Panc1 (cell line): Measurements from ENCODE around the gene FAM72A. TPM values are rescaled to one million over a fixed set of nuclear protein-coding genes. Genes with fewer than 3 reads are reported as not detected.

ENCODE experiments used
- ATAC-seq: fragments of 200-7000 bp; cut with Tn5 transposase; 2 replicates; pipeline ENCODE4 v1.9.1; 2020; ENCODE audit warnings: mild to moderate bottlenecking, moderate library complexity
- BruUV-seq: library from RNA; stranded (reverse); fragments of 400-500 nt; replicated peaks from 2 replicates; lab custom pipeline; 2021; lab: Mats Ljungman, UMichigan
- CTCF ChIA-PET: fragments of 300-600 bp; sonication (Branson Sonifier 250); formaldehyde crosslinking; loops from one replicate; lab custom pipeline; 2022; ENCODE audit warnings: antibody characterized with exemption; lab: Charles Lee
- POLR2A ChIA-PET: fragments of 300-600 bp; sonication (Branson Sonifier 250); formaldehyde crosslinking; loops from one replicate; lab custom pipeline; 2022; ENCODE audit warnings: antibody characterized with exemption; lab: Charles Lee
- DNase-seq: peaks from one replicate; pipeline ENCODE4 v3.0.0-alpha.2; 2010; ENCODE audit warnings: low read depth, low spot score
- H3K27ac ChIP-seq: 2 replicates; pipeline ENCODE4 v1.5.1; 2011; ENCODE audit warnings: mild to moderate bottlenecking, low read length, inconsistent platforms
- H3K27me3 ChIP-seq: fragments of 200-500 bp; sonication (Bioruptor generic); 2 replicates; pipeline ENCODE4 v1.6.0; 2014; ENCODE audit warnings: low read length, inconsistent platforms; ENCODE audit not compliant: control insufficient read depth, insufficient read depth
- H3K36me3 ChIP-seq: fragments of 200-500 bp; sonication (Bioruptor generic); 2 replicates; pipeline ENCODE4 v1.5.1; 2014; ENCODE audit warnings: inconsistent platforms, mild to moderate bottlenecking, low read length, moderate library complexity; ENCODE audit not compliant: control insufficient read depth, insufficient read depth
- H3K4me1 ChIP-seq: 2 replicates; pipeline ENCODE4 v1.5.1; 2011; ENCODE audit warnings: inconsistent platforms, mild to moderate bottlenecking, low read length, moderate library complexity; ENCODE audit not compliant: control insufficient read depth, insufficient read depth
- H3K4me3 ChIP-seq, 2 experiments: 2 replicates each; pipeline ENCODE4 v1.5.1; 2011 to 2012; ENCODE audit warnings: low read depth in 2 of 2, low read length in 2 of 2, mild to moderate bottlenecking in 2 of 2, inconsistent platforms in 1 of 2, moderate library complexity in 1 of 2
- H3K9me3 ChIP-seq: fragments of 200-500 bp; sonication (Bioruptor generic); 2 replicates; pipeline ENCODE4 v1.5.1; 2014; ENCODE audit warnings: low read depth, mild to moderate bottlenecking, inconsistent platforms, low read length, moderate library complexity; ENCODE audit not compliant: control insufficient read depth, insufficient read depth
- POLR2AphosphoS5 ChIP-seq: IDR thresholded peaks from 2 replicates; pipeline ENCODE4 v1.6.1; 2012; ENCODE audit warnings: mild to moderate bottlenecking, low read depth, low read length, moderate library complexity
- SIN3A ChIP-seq: IDR thresholded peaks from 2 replicates; pipeline ENCODE4 v1.6.1; 2012; ENCODE audit warnings: low read depth, mild to moderate bottlenecking, low read length, moderate library complexity, borderline replicate concordance; ENCODE audit not compliant: insufficient read depth
- TCF7L2 ChIP-seq: IDR thresholded peaks from 2 replicates; pipeline ENCODE4 v1.6.1; 2011; ENCODE audit warnings: mild to moderate bottlenecking, low read depth, low read length, inconsistent platforms
- in situ Hi-C: cut with HindIII; loops from 2 replicates; pipeline ENCODE4 v1.10.0; 2016; ENCODE audit warnings: low sequenced_read_pairs, low pct_unique_long_range_greater_than_20kb
- intact Hi-C: fragments of 100-400 bp; cut with micrococcal nuclease; formaldehyde crosslinking; loops from one replicate; pipeline ENCODE4 v1.10.0; 2022; ENCODE audit not compliant: unreplicated experiment
- total RNA-seq: library from RNA; stranded (reverse); gene quantifications from one replicate; pipeline ENCODE4 v1.2.1, GENCODE V29; 2021; ENCODE audit not compliant: unreplicated experiment
- TF ChIP-seq, protein P1 (sequence below), 2 experiments: IDR thresholded peaks; 2 replicates each; pipeline ENCODE4 v1.6.1; 2011 to 2012; ENCODE audit warnings: low read depth in 2 of 2, control low read depth in 1 of 2, low read length in 1 of 2, mild to moderate bottlenecking in 1 of 2, moderate library complexity in 1 of 2; ENCODE audit not compliant: insufficient read depth in 1 of 2
- TF ChIP-seq, protein P2 (sequence below): fragments of 450-650 bp; IDR thresholded peaks from 2 replicates; pipeline ENCODE4 v1.5.1; 2017; ENCODE audit warnings: mild to moderate bottlenecking

Gene FAM72A
- total RNA-seq, 1 experiment from 2014 or later: 29.2 TPM

DNA sequence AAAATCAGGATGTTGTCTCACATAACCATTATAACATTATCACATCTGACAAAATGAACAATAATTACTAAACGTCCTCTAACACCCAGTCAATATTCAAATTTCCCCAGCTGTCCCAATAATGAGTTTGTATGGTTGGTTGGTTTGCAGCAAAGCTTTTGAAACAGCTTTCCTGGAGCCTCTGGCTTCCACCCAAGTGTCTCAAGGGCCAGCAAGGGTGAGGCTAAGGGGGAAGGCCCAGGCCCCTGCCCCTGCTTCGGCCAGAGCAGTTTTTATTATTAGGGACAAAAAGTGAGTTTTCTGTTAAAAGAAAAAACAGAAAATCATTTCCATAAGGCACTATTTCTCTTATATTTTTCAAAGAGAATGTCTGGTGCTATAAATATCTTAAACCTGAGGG, 66.4 kb downstream of the FAM72A start:
- CTCF ChIA-PET: no interaction called here
- BruUV-seq: no TSS peak
- Histone ChIP-seq H3K27ac (no peak overlapping the region), H3K27me3 (peaks cover 10% of the 10 kb centered on the region), H3K4me1 (no peaks in the 10 kb centered on the region), H3K9me3 (no peaks in the 10 kb centered on the region), H3K4me3 (no peak overlapping the region), H3K36me3 (no peaks in the 10 kb centered on the region)
- in situ Hi-C loops (no loop called here), intact Hi-C loops (no loop called here)
- ATAC-seq (no peak), DNase-seq (no peak)
- POLR2A ChIA-PET: no interaction called here
- TF ChIP-seq POLR2AphosphoS5 (no peak), SIN3A (no peak), TCF7L2 (no peak)
- TF ChIP-seq, protein P1, sequence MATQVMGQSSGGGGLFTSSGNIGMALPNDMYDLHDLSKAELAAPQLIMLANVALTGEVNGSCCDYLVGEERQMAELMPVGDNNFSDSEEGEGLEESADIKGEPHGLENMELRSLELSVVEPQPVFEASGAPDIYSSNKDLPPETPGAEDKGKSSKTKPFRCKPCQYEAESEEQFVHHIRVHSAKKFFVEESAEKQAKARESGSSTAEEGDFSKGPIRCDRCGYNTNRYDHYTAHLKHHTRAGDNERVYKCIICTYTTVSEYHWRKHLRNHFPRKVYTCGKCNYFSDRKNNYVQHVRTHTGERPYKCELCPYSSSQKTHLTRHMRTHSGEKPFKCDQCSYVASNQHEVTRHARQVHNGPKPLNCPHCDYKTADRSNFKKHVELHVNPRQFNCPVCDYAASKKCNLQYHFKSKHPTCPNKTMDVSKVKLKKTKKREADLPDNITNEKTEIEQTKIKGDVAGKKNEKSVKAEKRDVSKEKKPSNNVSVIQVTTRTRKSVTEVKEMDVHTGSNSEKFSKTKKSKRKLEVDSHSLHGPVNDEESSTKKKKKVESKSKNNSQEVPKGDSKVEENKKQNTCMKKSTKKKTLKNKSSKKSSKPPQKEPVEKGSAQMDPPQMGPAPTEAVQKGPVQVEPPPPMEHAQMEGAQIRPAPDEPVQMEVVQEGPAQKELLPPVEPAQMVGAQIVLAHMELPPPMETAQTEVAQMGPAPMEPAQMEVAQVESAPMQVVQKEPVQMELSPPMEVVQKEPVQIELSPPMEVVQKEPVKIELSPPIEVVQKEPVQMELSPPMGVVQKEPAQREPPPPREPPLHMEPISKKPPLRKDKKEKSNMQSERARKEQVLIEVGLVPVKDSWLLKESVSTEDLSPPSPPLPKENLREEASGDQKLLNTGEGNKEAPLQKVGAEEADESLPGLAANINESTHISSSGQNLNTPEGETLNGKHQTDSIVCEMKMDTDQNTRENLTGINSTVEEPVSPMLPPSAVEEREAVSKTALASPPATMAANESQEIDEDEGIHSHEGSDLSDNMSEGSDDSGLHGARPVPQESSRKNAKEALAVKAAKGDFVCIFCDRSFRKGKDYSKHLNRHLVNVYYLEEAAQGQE (IDR thresholded peaks at IDR 0.05; ENCODE audit: insufficient read depth in 1 of 2, low read depth in 2 of 2, low read length in 1 of 2): no peak
- TF ChIP-seq, protein P2, sequence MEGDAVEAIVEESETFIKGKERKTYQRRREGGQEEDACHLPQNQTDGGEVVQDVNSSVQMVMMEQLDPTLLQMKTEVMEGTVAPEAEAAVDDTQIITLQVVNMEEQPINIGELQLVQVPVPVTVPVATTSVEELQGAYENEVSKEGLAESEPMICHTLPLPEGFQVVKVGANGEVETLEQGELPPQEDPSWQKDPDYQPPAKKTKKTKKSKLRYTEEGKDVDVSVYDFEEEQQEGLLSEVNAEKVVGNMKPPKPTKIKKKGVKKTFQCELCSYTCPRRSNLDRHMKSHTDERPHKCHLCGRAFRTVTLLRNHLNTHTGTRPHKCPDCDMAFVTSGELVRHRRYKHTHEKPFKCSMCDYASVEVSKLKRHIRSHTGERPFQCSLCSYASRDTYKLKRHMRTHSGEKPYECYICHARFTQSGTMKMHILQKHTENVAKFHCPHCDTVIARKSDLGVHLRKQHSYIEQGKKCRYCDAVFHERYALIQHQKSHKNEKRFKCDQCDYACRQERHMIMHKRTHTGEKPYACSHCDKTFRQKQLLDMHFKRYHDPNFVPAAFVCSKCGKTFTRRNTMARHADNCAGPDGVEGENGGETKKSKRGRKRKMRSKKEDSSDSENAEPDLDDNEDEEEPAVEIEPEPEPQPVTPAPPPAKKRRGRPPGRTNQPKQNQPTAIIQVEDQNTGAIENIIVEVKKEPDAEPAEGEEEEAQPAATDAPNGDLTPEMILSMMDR: no peak

Other genes starting within 250 kb of the FAM72A start
- 0.05 TPM for gene RAB7B, start 199.4 kb downstream of the FAM72A start, total RNA-seq
- gene CTSE, start 178.9 kb downstream of the FAM72A start, total RNA-seq: not detected
- not detected for gene RHEX, start 149.7 kb downstream of the FAM72A start, total RNA-seq
- gene AVPR1B, start 85.5 kb downstream of the FAM72A start, total RNA-seq: not detected
- gene SRGAP2, start 702 bp upstream of the FAM72A start, total RNA-seq: 75.0 TPM